ENCODE data around the gene CD74.
A peak's percentile ranks its signal among the peaks of the same experiment; 100 is the strongest.
"Not testable (repeated sequence)": the region's sequence is repeated elsewhere in the genome, so short reads cannot be mapped to it uniquely, and the experiment has no call there.

The CD74 gene

DNA sequence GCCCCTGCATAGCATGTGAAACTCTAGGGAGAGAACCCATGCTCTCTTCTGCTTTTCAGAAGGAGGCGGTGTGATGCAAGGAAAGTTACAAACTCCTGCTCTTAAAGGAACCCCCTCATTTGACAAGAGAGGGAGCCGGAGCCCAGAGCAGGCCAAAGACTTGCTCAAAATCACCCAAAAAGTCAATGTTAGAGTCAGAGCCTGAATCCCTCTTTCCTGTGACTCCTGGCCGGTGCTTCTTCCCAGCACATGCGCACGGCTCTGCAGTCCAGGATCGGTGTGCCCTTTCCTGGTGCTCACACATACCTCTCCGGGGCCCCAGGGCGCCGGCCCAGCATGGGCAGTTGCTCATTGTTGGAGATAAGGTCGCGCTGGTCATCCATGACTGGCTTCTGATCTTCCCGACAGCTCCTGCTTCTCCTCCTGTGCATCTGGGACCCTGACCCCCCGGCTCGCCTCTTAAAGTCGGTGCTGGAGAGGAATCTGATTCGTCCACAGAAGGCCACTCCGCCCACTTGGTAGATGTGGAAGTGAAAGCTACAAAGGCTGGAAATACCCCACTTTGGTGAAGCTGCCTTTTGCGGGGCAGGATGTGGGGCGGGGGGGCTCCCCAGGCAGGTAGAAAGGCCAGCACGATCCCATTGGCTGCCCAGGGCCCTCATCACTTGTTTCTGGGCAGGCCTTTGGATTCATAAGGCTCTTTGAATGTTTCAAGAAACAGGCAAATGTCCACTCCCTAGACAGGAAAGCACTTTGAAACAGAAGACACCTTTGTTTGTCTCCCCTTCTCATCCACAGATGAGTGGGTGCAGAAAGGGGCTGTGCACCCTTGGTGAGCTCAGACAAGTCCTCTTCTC is at the start of gene CD74:
Gene CD74, minus strand, starts transcription at position 592 of the 857 bp plus-strand sequence. Its CDS starts 161 bp downstream, at position 431.
- peak; percentile 83 to 90 for DNase-seq (ENCODE audit: low read depth in 2 of 2)

DNA sequence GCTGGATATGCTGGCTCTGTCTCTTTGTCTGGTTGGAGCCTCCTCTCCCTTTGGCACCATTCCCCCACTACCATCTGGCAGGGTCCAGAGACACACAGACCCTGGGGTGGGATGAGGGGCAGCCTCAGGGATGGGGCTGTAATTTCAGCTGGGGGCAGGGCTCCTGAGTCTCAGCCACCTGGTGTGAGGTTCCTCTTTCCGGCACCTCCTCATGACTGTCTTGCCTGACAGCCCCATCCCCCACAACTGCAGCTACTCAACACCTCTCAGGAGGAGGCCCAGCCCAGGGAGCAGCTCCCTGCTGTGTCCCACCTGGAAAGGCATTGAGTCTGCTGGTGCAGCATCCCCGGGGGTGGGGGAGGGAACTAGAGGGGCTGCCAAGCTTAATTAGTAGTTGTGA is 48.5 kb upstream of the CD74 start:
- no peak for DNase-seq (ENCODE audit: low read depth in 2 of 2)

DNA sequence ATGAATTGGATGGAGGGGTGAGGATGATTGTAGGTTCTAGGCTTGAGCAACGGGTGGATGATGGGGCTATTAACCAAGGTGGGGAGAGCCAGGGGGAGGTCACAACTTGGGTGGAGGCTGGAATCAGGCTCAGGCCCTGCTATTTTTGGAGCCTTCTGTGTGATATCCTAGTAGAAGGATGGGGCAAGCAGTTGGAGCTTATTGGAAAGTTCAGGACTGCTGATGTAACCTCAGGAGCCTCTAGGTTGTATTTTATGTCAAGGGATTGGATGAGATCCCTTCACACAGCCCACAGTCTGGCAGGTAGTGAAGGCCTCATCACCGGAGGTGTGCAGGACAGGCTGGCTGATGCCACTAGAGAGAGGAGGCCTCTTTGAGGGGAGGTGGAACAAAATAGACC is 48.1 kb upstream of the CD74 start:
- no peak for DNase-seq (ENCODE audit: low read depth in 2 of 2)

DNA sequence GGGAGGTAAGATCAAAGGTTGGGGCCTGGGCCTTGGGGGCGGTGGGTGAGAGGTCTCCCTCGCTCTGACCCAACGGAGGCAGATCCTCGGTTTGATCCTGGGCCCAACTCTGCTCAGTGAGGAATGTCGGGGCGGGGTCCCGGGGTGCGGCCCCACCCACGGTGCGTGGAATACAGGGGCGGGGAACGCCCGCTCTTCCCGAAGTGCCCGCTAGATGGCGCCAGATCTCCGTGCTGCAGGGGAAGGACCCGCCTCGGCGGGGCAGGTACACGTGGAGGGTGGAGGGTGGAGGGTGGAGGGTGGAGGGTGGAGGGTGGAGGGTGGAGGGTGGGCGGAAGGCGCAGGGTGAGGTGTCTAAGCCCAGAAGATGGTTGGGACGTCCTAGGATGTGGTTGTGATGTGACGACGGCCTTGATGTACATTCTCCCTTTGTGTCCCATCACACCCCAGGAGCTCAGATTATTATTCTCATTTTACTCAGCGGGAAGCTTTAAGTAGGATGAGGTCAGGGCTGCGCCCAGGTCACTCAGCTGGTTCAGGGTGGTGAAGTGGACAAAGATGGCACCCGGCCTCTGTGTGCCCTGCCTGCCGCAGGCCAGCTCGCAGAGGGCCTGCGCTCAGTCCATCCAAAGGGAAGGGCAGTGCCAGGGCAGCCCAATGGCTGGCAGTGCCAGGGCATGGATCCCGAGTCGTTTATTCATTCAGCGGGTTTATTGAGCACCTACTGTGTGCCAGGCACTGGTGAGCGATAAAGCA is 46.3 kb upstream of the CD74 start:
- DNase-seq (ENCODE audit: low read depth in 2 of 2) = peak; percentile 66 to 69

DNA sequence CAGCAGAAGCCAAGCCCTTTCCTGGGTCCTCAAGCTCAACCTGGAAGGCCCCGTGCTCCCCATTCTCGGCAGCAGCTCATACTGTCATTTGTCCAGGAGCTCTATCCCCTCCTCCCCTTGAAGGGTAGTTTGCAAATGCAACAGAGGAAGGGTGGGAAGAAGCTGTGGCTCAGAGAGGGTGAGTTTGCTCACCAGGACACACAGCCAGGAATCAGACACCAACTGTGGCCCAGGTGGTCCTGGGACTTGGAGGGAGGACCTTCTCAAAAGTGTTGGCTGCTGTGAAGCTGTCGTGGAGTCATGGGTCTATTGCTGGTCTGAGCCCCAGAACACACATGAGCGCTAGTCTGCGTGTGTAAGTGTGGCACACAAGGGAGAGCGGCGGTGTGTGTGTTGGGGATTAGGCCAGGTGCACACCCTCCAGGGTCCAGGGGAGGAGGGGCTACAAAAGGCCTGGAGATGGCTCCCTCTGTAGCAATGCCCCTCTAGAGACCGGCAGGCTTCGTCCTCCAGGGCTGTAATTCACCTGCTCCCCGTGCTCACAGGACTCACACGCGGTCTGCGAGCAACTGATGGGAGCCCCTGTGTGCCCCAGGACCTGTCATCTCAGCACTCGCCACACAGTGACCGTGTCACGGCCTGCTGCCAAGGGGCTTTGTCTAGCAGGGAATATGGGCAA is 45.0 kb upstream of the CD74 start:
- DNase-seq (ENCODE audit: low read depth in 2 of 2) = no peak

DNA sequence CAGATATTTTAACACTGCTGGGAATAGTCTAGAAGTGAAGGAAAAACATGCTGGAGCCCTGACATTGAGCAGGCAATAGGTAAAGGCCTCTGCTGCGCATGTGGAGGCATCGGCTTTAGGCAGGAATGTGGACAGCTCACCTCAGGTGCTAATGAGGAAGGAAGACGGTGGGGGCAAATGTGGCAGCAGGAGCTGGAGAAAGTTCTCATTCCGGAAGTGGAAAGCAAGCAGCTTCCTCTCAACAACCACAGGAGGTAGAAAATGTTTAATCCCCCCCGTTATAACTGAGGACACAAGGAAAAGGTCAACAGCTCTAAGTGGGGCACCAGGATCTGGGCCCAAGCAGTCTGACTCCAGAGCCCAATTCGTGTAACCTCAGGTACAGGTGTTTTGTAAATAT is 44.4 kb upstream of the CD74 start:
- no peak for DNase-seq (ENCODE audit: low read depth in 2 of 2)

DNA sequence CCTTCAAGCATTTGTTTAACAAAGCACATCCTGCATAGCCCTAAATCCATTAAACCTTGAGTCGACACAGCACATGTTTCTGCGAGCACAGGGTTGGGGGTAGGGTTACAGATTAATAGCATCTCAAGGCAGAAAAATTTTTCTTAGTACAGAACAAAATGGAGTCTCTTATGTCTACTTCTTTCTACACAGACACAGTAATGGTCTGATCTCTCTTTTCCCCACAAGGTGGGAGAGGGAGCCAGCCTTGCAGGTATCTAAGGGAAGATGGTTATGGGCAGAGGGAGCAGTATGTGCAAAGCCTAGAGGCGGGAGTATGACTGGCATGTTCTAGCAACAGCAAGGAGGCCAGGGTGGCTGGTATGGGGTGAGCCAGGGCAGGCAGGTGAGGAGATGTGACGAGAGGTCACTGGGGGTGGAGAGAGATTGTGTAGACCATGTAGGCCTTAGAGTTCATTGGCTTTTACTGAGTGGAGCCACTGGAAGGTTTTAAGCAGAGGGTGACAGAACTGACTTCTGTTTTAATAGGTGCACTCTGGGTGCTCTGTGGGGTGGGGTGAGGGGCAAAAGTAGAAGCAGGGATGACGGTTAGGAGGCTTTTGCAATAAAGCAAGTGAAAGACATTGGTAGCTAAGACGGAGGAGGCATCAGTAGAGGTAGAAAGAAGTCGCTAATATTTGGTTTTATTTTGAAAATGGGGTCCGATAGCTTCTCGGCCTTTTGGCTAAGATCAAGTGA is 42.0 kb upstream of the CD74 start:
- no peak for DNase-seq (ENCODE audit: low read depth in 2 of 2)

DNA sequence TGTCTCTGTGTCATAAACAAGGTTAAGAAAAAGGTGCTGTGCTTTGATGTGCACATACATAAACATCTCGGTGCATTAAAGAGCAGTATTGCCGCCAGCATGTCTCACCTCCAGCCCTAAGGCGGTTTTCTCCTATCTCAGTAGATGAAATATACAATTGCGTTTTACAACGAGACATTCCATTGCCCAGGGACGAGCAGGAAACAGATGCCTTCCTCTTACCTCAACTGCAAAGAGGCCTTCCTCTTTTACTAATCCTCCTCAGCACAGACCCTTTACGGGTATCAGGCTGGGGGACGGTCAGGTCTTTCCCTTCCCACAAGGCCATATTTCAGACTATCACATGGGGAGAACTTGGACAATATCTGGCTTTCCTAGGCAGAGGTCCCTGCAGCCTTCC is 41.3 kb upstream of the CD74 start:
- DNase-seq (ENCODE audit: low read depth in 2 of 2) = not testable (repeated sequence)

DNA sequence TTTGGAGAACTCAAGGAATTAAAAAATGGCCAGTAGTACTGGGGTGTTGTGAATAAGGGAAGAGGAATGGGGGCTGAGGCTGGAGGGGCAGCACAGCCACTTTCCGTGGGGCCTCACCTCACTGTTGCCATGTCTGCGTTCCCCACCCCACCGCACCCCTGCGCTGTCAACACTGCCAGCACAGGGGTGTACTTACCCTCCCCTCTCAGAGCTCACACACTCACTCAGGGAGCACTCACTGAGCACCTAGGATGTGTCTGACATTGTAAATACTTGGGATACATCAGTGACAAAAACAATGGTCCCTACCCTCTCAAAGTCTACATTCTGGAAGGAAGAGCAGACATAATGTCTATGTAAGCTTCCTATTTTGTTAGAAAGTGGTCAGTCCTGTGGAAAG is 40.2 kb upstream of the CD74 start:
- DNase-seq (ENCODE audit: low read depth in 2 of 2) = no peak

DNA sequence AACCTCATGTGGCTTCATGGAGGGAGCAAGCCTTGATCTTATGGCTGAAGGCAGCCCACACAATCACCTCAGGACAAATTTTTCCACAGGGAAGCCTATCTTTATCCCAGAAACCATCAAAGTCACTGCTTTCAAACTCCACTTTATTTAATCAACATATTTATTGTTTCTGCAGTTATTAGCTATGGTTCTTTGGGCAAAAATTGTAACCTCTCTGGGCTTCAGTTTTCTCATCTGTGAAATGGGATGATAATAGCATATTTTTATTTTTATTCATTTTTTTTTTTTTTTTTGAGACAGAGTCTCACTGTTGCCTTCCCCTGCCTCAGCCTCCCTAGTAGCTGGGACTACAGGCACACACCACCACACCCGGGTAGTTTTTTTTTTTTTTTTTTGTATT is 38.9 kb upstream of the CD74 start:
- DNase-seq (ENCODE audit: low read depth in 2 of 2) = no peak

DNA sequence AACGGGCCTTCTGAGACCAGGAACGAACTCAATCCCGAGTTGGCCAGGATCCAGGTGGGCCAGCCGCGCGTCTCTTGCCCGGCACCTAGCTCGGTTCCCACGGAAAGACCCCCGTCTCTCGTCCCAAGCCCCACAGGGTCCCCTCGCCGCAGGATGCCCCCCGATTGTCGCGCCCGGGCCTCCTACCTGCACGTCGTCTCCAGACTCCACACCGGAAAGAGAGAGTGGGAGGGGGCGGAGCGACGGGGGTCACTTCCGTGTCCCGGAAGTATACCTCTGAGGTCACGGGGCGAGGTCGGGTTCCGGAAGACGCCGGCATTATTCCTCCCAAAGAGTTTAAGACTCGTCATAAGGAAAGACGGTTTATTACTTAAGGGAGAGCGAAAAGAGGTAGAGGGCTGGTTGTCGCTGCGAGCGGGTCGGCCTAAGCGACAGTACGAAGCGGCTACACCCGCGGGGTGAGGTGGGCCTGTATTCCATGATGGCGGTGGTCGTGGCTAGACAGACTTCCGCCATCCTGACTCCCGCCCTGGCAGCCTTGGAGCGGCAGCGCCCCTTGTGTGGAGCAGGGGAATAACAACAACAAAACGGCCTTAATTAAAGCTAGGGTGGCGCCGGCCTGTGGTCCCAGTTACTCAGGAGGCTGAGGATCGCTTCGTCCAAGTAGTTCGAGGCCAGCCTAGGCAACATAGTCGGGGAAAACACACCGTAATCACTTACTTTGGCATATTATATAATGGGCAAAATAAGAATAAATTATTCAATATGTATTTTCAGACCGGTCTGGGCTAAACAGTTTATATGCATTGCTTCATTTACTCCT is 37.0 kb upstream of the CD74 start, which contains the start of gene RPS14:
Gene RPS14, minus strand, starts transcription at position 223 of the 823 bp plus-strand sequence. CDS start 2,006 bp downstream, outside the sequence.
- DNase-seq (ENCODE audit: low read depth in 2 of 2) = peak; percentile 87 to 92

DNA sequence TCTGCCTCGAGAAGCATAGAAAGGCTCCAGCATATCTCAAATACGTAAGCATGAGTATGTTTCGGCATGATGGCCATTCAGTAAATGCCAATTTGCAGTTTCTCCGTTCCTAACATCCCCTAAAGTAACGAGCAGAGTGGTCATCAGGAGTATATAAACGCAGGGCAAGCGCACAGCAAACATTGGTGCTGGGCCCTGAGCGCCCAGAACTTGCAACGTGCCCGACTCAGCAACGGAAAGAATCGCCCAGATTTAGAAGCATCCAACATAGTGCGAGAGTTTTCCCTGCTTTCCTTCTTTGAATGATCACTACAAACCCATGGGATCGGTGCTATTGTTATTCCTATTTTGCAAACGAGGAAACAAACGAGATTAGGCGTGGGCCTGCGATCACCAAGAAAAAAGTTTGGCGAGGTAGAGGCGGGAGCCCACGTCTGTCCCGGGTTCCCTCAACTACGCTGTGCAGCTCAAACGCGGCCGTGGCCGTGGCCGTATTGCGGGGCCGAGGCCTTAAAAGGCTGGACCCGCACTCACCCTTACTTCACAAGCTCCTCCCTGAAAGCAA is 36.3 kb upstream of the CD74 start:
- DNase-seq (ENCODE audit: low read depth in 2 of 2) = no peak

DNA sequence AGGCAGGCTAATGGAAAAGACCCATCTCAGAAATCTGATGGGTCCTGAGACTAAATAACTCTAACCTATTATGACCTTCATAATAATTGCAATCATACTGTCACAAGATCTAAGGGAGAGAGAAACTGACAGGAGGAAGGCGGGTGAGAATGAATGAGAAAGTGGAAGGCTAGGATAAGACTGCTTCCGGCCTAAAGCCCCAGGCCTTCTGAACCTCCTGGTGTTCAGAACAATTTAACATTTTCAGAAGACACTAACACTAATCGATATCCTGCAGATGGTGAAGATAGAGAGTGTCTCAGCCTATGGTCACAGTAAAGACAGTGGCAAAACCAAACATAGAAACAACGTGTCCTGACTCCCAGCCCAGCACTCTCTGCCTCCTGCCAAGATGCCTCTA is 35.6 kb upstream of the CD74 start:
- DNase-seq (ENCODE audit: low read depth in 2 of 2) = no peak

DNA sequence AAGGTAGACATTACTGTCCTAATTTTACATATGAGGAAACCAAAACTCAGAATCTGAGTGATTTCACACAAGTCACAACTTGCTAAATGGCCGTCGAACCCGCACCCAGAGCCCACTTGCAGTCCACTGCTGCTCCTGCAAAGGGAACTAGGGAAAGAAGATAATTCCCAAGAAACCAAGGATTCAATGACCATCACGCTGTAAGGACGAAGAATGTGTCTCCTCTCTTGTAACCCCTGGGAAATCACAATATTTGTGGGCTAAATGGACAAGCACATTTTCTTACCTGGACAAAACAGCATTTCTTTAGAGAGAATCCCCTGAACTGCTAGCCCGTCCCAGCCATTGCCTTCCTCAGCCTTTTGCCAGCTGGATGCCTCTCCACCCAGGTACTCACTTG is 34.5 kb upstream of the CD74 start:
- no peak for DNase-seq (ENCODE audit: low read depth in 2 of 2)

DNA sequence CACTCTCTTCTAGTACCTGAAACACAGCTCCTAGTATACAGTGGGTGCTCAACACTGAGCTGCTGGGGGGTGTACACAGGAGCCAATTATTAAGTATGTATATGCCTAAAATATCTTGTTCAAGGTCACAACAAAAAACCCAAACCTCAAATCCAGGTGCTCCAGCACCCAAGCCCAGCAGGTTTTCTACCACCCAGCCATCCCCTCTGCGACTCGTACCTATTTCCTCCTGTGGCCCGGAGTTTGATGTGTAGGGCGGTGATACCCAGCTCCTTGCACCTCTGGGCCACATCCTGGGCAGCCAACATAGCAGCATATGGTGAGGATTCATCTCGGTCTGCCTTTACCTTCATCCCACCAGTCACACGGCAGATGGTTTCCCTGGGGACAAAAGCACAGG is 33.9 kb upstream of the CD74 start:
- DNase-seq (ENCODE audit: low read depth in 2 of 2) = no peak

DNA sequence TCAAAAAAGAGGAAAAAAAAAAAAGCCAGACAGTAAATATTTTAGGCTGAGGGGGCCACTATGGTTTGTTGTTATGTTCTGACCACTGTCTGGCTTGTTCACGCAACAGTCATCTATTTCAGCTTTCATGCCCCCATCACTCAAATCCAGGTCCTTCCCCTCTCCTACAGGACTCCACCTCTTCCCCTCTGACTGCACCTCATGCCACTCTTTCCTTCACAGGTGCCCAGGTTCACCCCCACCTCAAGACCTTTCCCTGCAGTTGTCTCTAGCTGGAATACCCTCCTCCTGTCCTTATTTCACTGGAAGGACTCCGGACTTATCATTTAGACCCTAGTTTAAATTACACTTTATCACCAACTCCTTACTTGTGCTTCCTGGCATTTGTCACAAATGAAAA is 33.4 kb upstream of the CD74 start:
- no peak for DNase-seq (ENCODE audit: low read depth in 2 of 2)

DNA sequence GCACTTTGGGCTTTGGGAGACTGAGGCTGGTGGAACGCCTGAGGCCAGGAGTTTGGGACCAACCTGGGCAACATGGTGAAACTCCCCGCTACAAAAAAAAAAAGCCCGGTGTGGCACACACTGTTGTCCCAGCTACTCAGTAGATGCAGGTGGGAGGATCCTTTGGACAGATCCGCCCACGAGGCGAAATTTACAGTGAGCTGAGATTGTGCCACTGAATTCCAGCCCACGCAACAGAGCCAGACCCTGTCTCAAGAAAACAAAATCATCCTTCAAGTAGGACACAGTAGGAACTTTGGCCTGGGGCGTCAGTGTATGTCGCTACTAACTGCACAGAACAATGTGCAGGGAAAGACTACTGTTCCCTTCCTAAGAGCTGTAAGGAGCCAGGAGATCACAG is 32.1 kb upstream of the CD74 start:
- DNase-seq (ENCODE audit: low read depth in 2 of 2) = no peak

DNA sequence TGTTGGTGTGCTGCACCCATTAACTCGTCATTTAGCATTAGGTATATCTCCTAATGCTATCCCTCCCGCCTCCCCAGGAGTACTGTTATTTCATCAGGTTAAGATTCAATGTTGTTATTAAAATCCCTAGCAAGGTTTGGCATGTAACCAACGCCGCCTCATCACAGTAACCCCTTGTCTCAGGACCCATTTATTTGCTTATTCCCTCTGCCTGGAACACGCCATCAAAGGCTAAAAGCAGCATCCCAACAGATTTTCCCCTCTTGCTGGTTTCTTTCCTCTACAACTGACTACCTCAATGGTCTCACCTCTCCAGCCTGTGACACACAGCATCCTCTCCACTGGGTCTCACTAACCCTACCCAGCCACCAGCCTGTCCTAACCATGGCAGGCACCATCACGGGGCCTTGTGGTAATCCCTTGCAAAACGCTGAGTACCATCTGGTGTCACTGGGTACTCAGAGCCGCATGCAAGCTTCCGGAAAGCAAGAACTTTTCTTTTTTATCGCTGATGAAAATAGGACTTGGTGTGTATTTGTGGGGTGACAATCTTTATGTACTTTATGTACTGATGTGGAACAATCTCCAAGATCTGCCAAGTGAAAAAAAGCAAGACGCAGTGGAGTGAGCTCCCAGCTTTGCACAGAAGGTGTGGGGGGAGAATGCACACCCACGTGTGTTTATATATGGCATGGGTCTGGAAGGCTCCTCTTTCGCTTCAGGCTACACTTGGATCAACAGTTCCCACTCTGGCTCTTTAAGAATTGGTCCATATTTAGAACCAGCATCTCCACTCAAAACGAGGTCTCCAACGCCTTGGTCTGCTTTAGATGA is 30.7 kb upstream of the CD74 start:
- no peak for DNase-seq (ENCODE audit: low read depth in 2 of 2)

DNA sequence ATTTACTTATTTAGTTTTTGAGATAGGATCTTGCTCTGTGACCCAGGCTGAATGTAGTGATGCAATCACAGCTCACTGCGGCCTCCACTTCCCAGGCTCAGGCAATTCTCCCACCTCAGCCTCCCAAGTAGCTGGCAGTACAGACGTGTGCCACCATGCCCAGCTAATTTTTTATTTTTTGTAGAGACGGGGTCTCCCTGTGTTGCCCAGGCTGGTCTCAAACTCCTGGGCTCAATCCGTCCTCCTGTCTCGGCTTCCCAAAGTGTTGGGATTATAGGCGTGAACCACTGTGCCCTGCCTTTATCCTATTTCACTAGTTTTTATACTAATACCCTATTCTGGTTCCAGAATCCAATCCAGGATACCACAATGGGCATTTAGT is 30.0 kb upstream of the CD74 start:
- no peak for DNase-seq (ENCODE audit: low read depth in 2 of 2)

Data from stimulated activated CD8-positive, alpha-beta memory T cell treated with anti-CD3 and anti-CD28 coated beads, Interleukin-15, amount 100 ng/mL, for 4 hours (primary cell).